GM19328 (cell line): ENCODE measurements around the gene OR4B1.

Experiments used
- ATAC-seq: cut with Tn5 transposase; IDR thresholded peaks from one replicate; pipeline ENCODE4 v1.9.1; 2021; ENCODE audit warnings: mild to moderate bottlenecking, moderate library complexity; ENCODE audit not compliant: unreplicated experiment

OR4B1 gene

GRCh38 chr11:48248902-48249301, 32.3 kb downstream of the OR4B1 start:
- no peak for ATAC-seq

DNA sequence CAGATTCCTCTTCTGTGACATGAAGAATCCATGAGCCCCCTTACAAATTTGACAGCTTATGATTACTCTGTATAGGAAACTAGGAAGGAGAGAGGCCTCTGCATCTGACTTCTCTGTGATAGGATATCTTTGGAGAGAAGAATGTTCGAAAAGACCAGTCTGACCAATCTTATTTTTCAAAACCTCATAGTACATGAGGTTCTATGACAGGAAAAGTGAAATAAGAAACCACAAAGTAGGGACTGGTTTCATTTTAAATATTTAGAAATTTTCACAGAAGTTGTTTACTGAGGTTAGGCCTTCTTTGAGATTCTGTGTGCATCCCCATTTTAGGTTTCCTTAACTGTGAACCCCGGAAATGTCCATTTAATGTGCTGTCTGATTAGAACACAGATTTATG, 45.0 kb downstream of the OR4B1 start:
- ATAC-seq = no peak

GRCh38 chr11:48263423-48263911, 46.9 kb downstream of the OR4B1 start, which contains the start of gene OR4X1:
TSS of gene OR4X1 (plus strand) at chr11:48263861. CDS start at chr11:48263861, 0 bp downstream.
- ATAC-seq = no peak
